Breast epithelium (tissue), 4 donors: Measurements from ENCODE around the gene TRAF5. TPM values are rescaled to one million over a fixed set of nuclear protein-coding genes. Genes with fewer than 3 reads are reported as not detected.

Experiments used
- DNase-seq, 2 donors: peaks; one replicate each; pipeline ENCODE4 v3.0.0-alpha.2; 2019; ENCODE audit warnings: low spot score in 2 of 2
- H3K27ac ChIP-seq, 2 donors: fragments of 200-600 bp; sonication (generic) in 1 of 2; one replicate each; pipeline ENCODE4 v1.5.1; 2016 to 2019; ENCODE audit warnings: mild to moderate bottlenecking in 1 of 2
- H3K27me3 ChIP-seq, 2 donors: fragments of 200-600 bp; sonication (generic) in 1 of 2; one replicate each; pipeline versions ENCODE4 v1.5.1 to v1.6.0; 2017 to 2019; ENCODE audit warnings: control low read depth in 1 of 2, mild to moderate bottlenecking in 1 of 2
- H3K36me3 ChIP-seq: fragments of 200-600 bp; one replicate; pipeline ENCODE4 v1.5.1; 2019
- H3K4me1 ChIP-seq, 2 donors: fragments of 200-600 bp; sonication (generic); one replicate each; pipeline ENCODE4 v1.5.1; 2016 to 2019; ENCODE audit warnings: control low read depth in 1 of 2
- H3K4me3 ChIP-seq, 3 donors: fragments of 200-600 bp; sonication (generic); 1 replicate in 2 of 3; 2 replicates in 1 of 3; pipeline ENCODE4 v1.5.1; 2016 to 2019; ENCODE audit warnings: mild to moderate bottlenecking in 3 of 3, moderate library complexity in 2 of 3
- H3K9me3 ChIP-seq, 2 donors: fragments of 200-600 bp; sonication (generic) in 1 of 2; one replicate each; pipeline ENCODE4 v1.5.1; 2016 to 2019; ENCODE audit warnings: control low read depth in 1 of 2
- POLR2A ChIP-seq: fragments of 450-650 bp; IDR thresholded peaks from one replicate; pipeline ENCODE4 v1.6.1; 2016; ENCODE audit warnings: antibody characterized with exemption, mild to moderate bottlenecking, moderate library complexity
- POLR2AphosphoS5 ChIP-seq, 3 donors: sonication (generic); formaldehyde crosslinking; IDR thresholded peaks; one replicate each; pipeline ENCODE4 v1.6.1; 2017; ENCODE audit warnings: antibody characterized with exemption in 3 of 3
- intact Hi-C: fragments of 100-400 bp; cut with DNase I; formaldehyde crosslinking; loops from one replicate; pipeline ENCODE4 v1.15.1; 2023; ENCODE audit warnings: low total_unique reads
- total RNA-seq, 3 donors: library from RNA; depleted of rRNA; stranded (reverse); fragments of >200 nt; gene quantifications; one replicate each; pipeline ENCODE4 v1.1.0, GENCODE V29; 2016
- TF ChIP-seq, protein P1 (sequence below), 3 donors: fragments of 450-650 bp; IDR thresholded peaks; one replicate each; pipeline ENCODE4 v1.5.1; 2016 to 2017; ENCODE audit warnings: antibody characterized with exemption in 3 of 3, mild to moderate bottlenecking in 3 of 3, moderate library complexity in 3 of 3

TRAF5 gene
- total RNA-seq, 3 donors from 2014 or later, result 10.9 to 28.8 (median 21.8) TPM

DNA sequence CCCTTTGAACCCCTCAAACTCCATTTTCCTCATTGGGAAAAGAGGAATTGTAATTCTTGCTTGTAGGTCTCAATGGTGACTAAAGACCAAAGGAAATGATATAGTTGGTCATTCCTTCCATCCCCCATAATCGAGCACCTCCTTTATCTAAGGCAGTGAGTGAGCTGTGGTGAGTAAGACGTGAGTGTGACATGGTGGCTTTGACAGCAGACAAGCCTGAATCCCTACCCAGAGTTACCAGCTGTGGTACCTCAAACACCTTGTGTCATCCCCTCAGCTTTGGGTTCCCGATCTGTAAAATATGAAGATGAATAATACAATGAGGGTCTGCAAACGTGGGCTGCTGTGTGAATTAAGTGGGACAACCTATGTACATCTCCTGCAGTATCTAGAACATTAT lies 8.4 kb downstream of the TRAF5 start:
- Histone ChIP-seq H3K36me3 (no peaks in the 10 kb centered on the region), H3K4me1 (peaks cover 4% of the 10 kb centered on the region in 2 donors), H3K4me3 (no peak overlapping the region), H3K27me3 (no peaks in the 10 kb centered on the region), H3K9me3 (no peaks in the 10 kb centered on the region), H3K27ac (peak overlapping the region in 1 of 2 donors; percentile 50)
- TF ChIP-seq, protein P1, sequence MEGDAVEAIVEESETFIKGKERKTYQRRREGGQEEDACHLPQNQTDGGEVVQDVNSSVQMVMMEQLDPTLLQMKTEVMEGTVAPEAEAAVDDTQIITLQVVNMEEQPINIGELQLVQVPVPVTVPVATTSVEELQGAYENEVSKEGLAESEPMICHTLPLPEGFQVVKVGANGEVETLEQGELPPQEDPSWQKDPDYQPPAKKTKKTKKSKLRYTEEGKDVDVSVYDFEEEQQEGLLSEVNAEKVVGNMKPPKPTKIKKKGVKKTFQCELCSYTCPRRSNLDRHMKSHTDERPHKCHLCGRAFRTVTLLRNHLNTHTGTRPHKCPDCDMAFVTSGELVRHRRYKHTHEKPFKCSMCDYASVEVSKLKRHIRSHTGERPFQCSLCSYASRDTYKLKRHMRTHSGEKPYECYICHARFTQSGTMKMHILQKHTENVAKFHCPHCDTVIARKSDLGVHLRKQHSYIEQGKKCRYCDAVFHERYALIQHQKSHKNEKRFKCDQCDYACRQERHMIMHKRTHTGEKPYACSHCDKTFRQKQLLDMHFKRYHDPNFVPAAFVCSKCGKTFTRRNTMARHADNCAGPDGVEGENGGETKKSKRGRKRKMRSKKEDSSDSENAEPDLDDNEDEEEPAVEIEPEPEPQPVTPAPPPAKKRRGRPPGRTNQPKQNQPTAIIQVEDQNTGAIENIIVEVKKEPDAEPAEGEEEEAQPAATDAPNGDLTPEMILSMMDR (IDR thresholded peaks at IDR 0.05), result no peak
- TF ChIP-seq POLR2A (no peak), POLR2AphosphoS5 (IDR thresholded peaks at IDR 0.05) (no peak)
- DNase-seq, result no peak
- intact Hi-C loops, result no loop called here

DNA sequence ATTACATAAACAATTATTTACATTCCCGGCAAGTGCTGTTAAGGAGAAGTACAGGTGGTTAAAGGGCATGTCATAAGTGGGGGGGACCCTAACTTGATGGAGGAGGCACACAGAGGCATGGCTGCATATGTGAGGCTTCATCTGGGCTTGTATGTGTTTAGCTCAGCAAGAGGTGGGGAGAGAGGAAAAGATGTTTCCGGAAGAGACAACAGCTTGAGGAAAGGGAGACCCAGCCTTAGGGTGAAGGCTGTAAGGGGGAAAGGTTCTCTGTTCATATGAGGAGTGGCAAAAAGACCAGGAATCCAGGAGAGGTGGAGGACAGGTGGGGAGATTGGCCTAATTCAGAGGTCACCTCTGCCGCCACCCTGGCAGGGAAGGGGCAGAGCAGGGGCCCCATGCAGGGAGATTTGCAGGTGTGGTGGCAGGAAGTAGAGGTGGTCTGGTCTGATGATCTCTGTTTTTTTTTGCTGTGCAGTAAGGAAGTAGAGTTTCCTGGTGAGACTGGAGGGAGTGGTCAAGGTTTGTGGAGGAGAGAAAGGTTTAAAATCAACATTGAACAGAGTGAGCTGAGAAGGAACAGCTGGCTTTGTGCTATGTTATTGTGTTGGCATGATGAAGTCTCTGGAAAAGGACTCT lies 9.0 kb downstream of the TRAF5 start:
- Histone ChIP-seq H3K27ac (peak overlapping the region; percentile 50 to 54), H3K36me3 (no peaks in the 10 kb centered on the region), H3K27me3 (no peaks in the 10 kb centered on the region), H3K4me1 (peaks cover 0 to 4% of the 10 kb centered on the region in 2 donors), H3K4me3 (no peak overlapping the region), H3K9me3 (no peaks in the 10 kb centered on the region)
- TF ChIP-seq, protein P1 (IDR thresholded peaks at IDR 0.05), result no peak
- TF ChIP-seq POLR2AphosphoS5 (IDR thresholded peaks at IDR 0.05) (no peak), POLR2A (no peak)
- DNase-seq, result no peak
- intact Hi-C loops, result no loop called here

DNA sequence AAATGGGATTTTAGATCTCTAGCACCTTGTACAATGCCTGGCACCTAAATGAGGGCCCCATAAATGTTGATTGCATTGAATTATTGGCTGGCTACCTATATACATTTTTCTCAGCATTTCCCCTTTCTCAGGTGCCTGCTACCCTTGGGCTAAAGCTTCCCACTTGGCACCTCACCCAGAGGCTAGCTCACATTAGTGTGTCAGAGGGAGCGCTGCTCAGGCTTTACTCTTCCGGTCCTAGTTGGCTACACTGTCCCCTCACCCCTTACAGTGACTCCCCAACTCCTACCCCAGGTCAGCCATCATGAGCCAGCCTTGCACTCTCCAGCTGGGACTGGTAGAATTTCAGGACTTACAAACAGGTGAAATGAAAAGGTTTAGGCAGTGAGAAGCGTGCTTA lies 9.5 kb downstream of the TRAF5 start:
- H3K36me3 ChIP-seq, result no peaks in the 10 kb centered on the region
- H3K27ac ChIP-seq, result peak overlapping the region; percentile 50 to 54
- H3K4me1 ChIP-seq, result peaks cover 0 to 4% of the 10 kb centered on the region in 2 donors
- intact Hi-C loops, result no loop called here
- DNase-seq, result no peak
- no peak overlapping the region for H3K4me3 ChIP-seq
- no peaks in the 10 kb centered on the region for H3K27me3 ChIP-seq
- TF ChIP-seq POLR2A (no peak), POLR2AphosphoS5 (IDR thresholded peaks at IDR 0.05) (no peak)
- TF ChIP-seq, protein P1 (IDR thresholded peaks at IDR 0.05), result no peak
- H3K9me3 ChIP-seq, result no peaks in the 10 kb centered on the region

DNA sequence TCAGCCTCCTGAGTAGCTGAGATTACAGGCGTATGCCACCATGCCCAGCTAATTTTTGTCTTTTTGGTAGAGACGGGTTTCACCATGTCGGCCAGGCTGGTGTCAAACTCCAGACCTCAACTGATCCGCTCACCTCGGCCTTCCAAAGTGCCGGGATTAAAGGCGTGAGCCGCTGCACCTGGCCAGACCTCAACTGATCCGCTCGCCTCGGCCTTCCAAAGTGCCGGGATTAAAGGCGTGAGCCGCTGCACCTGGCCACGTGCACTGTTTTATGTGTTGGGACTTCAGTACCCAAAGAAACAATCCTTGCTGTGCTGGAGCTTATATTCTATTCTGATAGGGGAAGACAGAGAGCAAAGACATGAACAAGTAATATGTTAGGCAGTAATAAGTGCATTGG lies 10.1 kb downstream of the TRAF5 start:
- Histone ChIP-seq H3K27me3 (no peaks in the 10 kb centered on the region), H3K9me3 (no peaks in the 10 kb centered on the region), H3K36me3 (no peaks in the 10 kb centered on the region), H3K27ac (peak overlapping the region in 1 of 2 donors; percentile 50), H3K4me1 (peaks cover 0 to 4% of the 10 kb centered on the region in 2 donors), H3K4me3 (no peak overlapping the region)
- no peak for DNase-seq
- intact Hi-C loops, result no loop called here
- TF ChIP-seq POLR2AphosphoS5 (IDR thresholded peaks at IDR 0.05), result no peak
- TF ChIP-seq, protein P1 (IDR thresholded peaks at IDR 0.05), result no peak

DNA sequence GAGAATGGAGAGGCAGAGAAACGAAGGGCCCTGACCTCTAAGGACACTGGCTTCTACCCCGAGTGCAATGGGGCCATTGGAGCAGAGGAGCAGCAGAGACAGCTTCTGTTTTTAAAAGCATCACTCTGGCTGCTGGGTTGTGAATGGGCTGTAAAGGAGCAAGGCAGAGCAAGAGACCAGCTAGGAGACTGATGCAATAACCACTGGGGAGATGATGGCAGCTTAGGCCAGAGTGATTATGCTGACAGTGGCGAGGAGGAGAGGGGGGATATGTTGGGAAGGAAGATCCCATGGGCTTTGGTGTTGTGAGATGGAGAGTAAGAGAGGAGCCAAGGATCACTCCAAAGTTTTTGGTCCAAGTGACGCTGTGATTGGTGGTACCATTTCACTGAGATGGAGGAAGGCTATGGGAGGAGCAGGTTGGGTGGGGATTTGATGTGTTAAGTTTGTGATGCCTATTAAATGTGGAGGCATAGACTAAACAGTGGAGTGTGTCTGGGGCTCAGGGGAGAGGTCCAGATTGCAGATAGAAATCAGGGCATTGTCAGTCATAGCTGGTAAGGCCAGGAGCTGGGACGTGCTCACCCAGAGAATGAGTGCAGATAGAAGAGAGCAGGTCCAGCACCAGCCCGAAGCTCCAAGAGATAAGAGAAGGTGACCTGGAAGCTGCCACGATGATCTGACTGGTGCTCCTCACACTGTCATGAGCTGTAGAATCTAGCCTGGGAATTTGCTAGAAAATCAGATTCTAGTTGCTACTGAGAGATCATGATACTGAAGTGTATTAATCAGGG lies 11.0 kb downstream of the TRAF5 start:
- Histone ChIP-seq H3K36me3 (no peaks in the 10 kb centered on the region), H3K27ac (no peak overlapping the region), H3K27me3 (no peaks in the 10 kb centered on the region), H3K4me3 (no peak overlapping the region), H3K9me3 (no peaks in the 10 kb centered on the region), H3K4me1 (peaks cover 0 to 4% of the 10 kb centered on the region in 2 donors)
- intact Hi-C loops, result no loop called here
- TF ChIP-seq POLR2AphosphoS5 (IDR thresholded peaks at IDR 0.05), result no peak
- TF ChIP-seq, protein P1 (IDR thresholded peaks at IDR 0.05), result no peak
- TF ChIP-seq POLR2A, result no peak
- peak in 1 of 2 donors; percentile 8 for DNase-seq
